ENCODE data around the gene KRT36. TPM values are rescaled to one million over a fixed set of nuclear protein-coding genes. Genes with fewer than 3 reads are reported as not detected.

KRT36 gene
- total RNA-seq, 2 donors from 2014 or later, result not detected

DNA sequence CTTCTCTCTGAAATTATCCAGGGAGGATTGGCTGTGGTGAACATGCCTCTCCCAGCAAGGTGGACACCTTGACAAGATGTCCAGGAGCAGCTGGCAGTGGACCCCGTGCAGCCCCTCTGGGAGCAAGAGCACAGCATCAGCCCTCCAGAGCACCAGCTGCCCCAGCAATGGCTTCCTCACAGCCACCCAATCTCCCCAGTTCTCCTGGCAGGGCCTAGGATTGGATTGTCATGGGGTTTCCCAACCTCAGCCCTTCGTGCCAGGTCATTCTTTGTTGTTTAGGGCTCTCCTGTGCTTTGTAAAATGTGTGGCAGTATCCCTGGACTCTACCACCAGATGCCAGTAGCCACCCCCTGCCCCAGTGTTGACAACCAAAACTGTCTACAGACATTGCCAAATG is 1.8 kb upstream of the KRT36 start:
- Histone ChIP-seq H3K9me3 (no peaks in the 10 kb centered on the region), H3K27ac (no peak overlapping the region), H3K4me1 (replicated peaks) (no peaks in the 10 kb centered on the region), H3K4me3 (no peak overlapping the region), H3K27me3 (replicated peaks; ENCODE audit: insufficient read depth) (no peaks in the 10 kb centered on the region), H3K36me3 (no peaks in the 10 kb centered on the region)
- intact Hi-C loops (cut with DNase I), result no loop called here
- TF ChIP-seq, protein P1, sequence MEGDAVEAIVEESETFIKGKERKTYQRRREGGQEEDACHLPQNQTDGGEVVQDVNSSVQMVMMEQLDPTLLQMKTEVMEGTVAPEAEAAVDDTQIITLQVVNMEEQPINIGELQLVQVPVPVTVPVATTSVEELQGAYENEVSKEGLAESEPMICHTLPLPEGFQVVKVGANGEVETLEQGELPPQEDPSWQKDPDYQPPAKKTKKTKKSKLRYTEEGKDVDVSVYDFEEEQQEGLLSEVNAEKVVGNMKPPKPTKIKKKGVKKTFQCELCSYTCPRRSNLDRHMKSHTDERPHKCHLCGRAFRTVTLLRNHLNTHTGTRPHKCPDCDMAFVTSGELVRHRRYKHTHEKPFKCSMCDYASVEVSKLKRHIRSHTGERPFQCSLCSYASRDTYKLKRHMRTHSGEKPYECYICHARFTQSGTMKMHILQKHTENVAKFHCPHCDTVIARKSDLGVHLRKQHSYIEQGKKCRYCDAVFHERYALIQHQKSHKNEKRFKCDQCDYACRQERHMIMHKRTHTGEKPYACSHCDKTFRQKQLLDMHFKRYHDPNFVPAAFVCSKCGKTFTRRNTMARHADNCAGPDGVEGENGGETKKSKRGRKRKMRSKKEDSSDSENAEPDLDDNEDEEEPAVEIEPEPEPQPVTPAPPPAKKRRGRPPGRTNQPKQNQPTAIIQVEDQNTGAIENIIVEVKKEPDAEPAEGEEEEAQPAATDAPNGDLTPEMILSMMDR (IDR thresholded peaks at IDR 0.05), result no peak
- TF ChIP-seq POLR2A (IDR thresholded peaks at IDR 0.05) (no peak), POLR2AphosphoS5 (IDR thresholded peaks at IDR 0.05) (no peak)
- no peak for DNase-seq (ENCODE audit: low spot score)
- WGBS, result 20% methylated on average over 2 of the region's 2 CpGs

DNA sequence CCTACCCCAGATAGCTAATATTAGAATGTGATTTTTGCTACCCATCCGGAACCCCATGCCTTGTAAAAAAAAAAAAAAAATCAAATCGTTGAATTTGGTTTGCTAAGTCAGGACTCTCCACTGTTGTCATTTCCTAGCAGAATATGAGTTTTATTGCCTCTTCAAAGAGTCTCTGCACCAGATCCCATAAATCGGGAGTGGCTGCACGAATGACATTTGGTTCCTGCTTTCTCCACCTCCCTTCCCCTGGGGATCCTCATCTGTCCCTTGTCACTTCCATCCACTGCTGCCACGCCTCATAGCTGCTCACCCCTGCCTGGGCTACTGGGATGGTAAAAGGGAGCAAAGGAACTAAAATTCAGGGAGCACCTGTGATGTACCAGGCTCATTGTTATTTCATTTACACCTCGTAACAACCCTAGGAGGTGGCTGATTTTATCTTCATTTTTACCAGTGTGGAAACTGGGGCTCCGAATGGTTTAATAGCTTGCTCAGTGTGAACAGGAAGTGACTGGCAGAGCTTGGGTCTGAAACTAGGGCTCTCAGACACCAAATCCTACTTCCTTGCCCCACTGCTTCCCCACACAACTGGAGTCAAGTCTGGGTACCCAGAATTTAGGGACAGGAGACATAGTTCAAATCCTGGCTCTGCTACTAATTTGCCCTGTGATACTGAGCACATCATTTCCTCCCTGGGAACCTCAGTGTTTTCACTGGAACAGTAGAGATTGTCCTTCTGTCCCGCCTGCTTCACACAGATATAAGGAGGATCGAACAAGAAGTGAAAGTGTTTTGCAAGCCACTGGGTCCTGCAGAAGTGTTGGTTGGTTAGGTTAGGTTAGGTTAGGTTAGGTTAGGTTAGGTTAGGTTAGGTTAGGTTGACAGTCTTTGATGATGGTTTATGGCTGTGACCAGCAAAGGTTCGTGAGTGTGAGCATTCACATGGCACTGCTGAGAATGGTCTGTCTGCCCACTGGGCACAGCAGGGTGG is 585 bp upstream of the KRT36 start:
- no peak for DNase-seq (ENCODE audit: low spot score)
- Histone ChIP-seq H3K4me3 (no peak overlapping the region), H3K4me1 (replicated peaks) (no peaks in the 10 kb centered on the region), H3K36me3 (no peaks in the 10 kb centered on the region), H3K27ac (no peak overlapping the region), H3K27me3 (replicated peaks; ENCODE audit: insufficient read depth) (no peaks in the 10 kb centered on the region), H3K9me3 (no peaks in the 10 kb centered on the region)
- no peak for TF ChIP-seq POLR2AphosphoS5 (IDR thresholded peaks at IDR 0.05)
- WGBS, result 51% methylated on average over 10 of the region's 10 CpGs
- intact Hi-C loops (cut with DNase I), result no loop called here

DNA sequence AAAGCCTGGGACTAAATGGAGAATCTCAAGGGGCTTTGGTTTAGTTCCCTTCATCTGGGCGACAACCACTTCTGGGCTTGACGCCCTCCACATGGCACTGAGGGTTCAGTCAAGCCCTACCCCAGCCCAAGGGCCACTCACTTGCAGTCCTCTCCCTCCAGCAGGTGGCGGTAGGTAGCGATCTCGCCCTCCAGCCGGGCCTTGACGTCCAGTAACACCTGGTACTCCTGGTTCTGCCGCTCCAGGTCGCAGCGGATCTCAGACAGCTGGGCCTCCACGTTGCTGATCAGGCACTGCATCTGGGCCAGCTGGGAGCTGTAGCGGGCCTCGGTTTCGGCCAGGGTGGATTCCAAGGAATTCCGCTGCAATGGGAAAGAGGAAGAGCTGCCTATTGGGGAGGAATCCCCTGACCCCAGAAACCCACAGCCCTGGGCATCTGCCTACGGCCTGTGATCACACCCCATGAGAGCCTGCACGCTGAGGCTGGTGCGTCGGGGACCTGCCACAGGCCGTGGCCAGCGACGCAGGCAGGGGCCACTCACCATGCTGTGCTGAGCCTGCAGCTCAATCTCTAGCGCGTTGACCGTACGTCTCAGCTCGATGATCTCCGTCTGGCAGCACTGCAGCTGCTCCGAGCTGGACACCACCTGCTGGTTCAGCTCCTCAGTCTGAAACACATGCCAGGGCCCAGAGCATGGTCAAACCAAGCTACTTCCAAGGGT is 2.7 kb downstream of the KRT36 start:
- no peak for DNase-seq (ENCODE audit: low spot score)
- 85% methylated on average over 29 of the region's 29 CpGs for WGBS
- intact Hi-C loops (cut with DNase I), result no loop called here
- Histone ChIP-seq H3K27ac (no peak overlapping the region), H3K27me3 (replicated peaks; ENCODE audit: insufficient read depth) (no peaks in the 10 kb centered on the region), H3K4me1 (replicated peaks) (no peaks in the 10 kb centered on the region), H3K4me3 (no peak overlapping the region), H3K9me3 (no peaks in the 10 kb centered on the region), H3K36me3 (no peaks in the 10 kb centered on the region)
- TF ChIP-seq, protein P1 (IDR thresholded peaks at IDR 0.05), result no peak
- TF ChIP-seq POLR2A (IDR thresholded peaks at IDR 0.05) (no peak), POLR2AphosphoS5 (IDR thresholded peaks at IDR 0.05) (no peak)

DNA sequence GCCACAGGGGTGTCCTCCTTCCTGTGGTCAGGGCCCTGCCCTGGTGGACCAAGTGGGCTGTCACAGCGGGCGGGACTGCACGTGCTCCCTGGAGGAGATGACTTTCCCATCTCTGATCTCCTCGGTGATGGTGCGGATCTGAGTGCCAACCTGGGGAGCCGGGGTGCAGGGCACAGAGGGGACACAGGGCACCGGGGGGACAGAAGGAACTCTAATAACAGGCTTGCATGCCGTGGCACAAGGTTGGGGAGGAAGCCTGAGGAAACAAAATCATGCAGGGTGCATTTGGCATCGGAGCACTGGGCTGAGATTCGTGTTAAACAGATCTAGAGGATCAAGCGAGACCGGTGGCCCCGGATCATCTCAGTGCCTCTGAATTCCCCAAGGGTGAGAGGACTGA is 3.4 kb downstream of the KRT36 start:
- Histone ChIP-seq H3K4me1 (replicated peaks) (no peaks in the 10 kb centered on the region), H3K9me3 (no peaks in the 10 kb centered on the region), H3K27me3 (replicated peaks; ENCODE audit: insufficient read depth) (no peaks in the 10 kb centered on the region), H3K27ac (no peak overlapping the region), H3K36me3 (no peaks in the 10 kb centered on the region), H3K4me3 (no peak overlapping the region)
- 93% methylated on average over 13 of the region's 13 CpGs for WGBS
- TF ChIP-seq, protein P1 (IDR thresholded peaks at IDR 0.05), result no peak
- TF ChIP-seq POLR2AphosphoS5 (IDR thresholded peaks at IDR 0.05) (no peak), POLR2A (IDR thresholded peaks at IDR 0.05) (no peak)
- intact Hi-C loops (cut with DNase I), result no loop called here
- DNase-seq (ENCODE audit: low spot score), result no peak
